PFSK-1 (cell line): ENCODE data around the gene DCUN1D2.

Experiments
- POLR2AphosphoS5 ChIP-seq: IDR thresholded peaks from 2 replicates; pipeline ENCODE4 v1.6.1; 2012; ENCODE audit warnings: low read depth, mild to moderate bottlenecking, control low read depth, low read length, moderate library complexity
- SIN3A ChIP-seq: IDR thresholded peaks from 2 replicates; pipeline ENCODE4 v1.6.1; 2012; ENCODE audit warnings: mild to moderate bottlenecking, low read length, moderate library complexity, borderline replicate concordance; ENCODE audit not compliant: insufficient read depth
- TAF1 ChIP-seq: IDR thresholded peaks from 2 replicates; pipeline ENCODE4 v1.6.1; 2012; ENCODE audit warnings: low read length, control low read depth, borderline replicate concordance; ENCODE audit not compliant: insufficient read depth
- TF ChIP-seq, protein P1 (sequence below), 2 experiments: IDR thresholded peaks; 2 replicates each; pipeline versions ENCODE4 v1.6.1 to v1.8.0; 2011 to 2012; ENCODE audit warnings: low read depth in 2 of 2, low read length in 2 of 2, control low read depth in 1 of 2, inconsistent platforms in 1 of 2, mild to moderate bottlenecking in 1 of 2, moderate library complexity in 1 of 2; ENCODE audit not compliant: insufficient read depth in 1 of 2

DNA sequence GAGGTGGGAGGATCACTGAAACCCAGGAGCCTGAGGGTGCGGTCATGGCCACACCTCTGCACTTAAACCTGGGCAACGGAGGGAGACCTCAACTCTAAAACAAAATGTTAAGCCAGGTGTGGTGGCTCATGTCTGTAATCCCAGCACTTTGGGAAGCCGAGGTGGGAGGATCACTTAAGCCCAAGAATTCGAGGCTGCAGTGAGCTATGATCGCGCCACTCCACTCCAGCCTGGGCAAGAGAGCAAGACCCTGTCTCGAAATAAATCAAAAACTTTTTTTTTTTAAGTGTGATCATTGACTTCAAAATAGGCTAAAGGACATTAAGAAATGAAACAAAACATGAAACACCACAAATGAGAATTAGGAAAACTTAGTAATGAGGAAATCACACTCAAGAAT lies 20.9 kb downstream of the DCUN1D2 start:
- TF ChIP-seq, protein P1, sequence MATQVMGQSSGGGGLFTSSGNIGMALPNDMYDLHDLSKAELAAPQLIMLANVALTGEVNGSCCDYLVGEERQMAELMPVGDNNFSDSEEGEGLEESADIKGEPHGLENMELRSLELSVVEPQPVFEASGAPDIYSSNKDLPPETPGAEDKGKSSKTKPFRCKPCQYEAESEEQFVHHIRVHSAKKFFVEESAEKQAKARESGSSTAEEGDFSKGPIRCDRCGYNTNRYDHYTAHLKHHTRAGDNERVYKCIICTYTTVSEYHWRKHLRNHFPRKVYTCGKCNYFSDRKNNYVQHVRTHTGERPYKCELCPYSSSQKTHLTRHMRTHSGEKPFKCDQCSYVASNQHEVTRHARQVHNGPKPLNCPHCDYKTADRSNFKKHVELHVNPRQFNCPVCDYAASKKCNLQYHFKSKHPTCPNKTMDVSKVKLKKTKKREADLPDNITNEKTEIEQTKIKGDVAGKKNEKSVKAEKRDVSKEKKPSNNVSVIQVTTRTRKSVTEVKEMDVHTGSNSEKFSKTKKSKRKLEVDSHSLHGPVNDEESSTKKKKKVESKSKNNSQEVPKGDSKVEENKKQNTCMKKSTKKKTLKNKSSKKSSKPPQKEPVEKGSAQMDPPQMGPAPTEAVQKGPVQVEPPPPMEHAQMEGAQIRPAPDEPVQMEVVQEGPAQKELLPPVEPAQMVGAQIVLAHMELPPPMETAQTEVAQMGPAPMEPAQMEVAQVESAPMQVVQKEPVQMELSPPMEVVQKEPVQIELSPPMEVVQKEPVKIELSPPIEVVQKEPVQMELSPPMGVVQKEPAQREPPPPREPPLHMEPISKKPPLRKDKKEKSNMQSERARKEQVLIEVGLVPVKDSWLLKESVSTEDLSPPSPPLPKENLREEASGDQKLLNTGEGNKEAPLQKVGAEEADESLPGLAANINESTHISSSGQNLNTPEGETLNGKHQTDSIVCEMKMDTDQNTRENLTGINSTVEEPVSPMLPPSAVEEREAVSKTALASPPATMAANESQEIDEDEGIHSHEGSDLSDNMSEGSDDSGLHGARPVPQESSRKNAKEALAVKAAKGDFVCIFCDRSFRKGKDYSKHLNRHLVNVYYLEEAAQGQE (IDR thresholded peaks at IDR 0.05; ENCODE audit: insufficient read depth in 1 of 2, low read depth in 2 of 2, low read length in 2 of 2), result no peak
- TF ChIP-seq POLR2AphosphoS5 (no peak), TAF1 (no peak), SIN3A (no peak)
